Omental fat pad (tissue), 4 donors: ENCODE results near the gene CPEB2. TPM values are rescaled to one million over a fixed set of nuclear protein-coding genes. Genes with fewer than 3 reads are reported as not detected.

Experiments
- ATAC-seq: fragments of 150-250 bp; one replicate; pipeline ENCODE4 v1.9.1; 2016; ENCODE audit warnings: mild to moderate bottlenecking, moderate library complexity; ENCODE audit not compliant: low FRiP score
- DNase-seq: peaks from one replicate; pipeline ENCODE4 v3.0.0-alpha.2; 2019; ENCODE audit warnings: low spot score
- total RNA-seq, 4 donors: library from RNA; depleted of rRNA; stranded (reverse); fragments of >200 nt; gene quantifications; one replicate each; pipeline ENCODE4 v1.1.0, GENCODE V29; 2016
- TF ChIP-seq, protein P1 (sequence below), 3 donors: fragments of 450-650 bp; IDR thresholded peaks; one replicate each; pipeline ENCODE4 v1.5.1; 2016 to 2017; ENCODE audit warnings: antibody characterized with exemption in 3 of 3, mild to moderate bottlenecking in 3 of 3, moderate library complexity in 2 of 3

CPEB2 gene
- total RNA-seq: 10 to 100 TPM; 12.9 to 24.9 (median 17.4) TPM

DNA sequence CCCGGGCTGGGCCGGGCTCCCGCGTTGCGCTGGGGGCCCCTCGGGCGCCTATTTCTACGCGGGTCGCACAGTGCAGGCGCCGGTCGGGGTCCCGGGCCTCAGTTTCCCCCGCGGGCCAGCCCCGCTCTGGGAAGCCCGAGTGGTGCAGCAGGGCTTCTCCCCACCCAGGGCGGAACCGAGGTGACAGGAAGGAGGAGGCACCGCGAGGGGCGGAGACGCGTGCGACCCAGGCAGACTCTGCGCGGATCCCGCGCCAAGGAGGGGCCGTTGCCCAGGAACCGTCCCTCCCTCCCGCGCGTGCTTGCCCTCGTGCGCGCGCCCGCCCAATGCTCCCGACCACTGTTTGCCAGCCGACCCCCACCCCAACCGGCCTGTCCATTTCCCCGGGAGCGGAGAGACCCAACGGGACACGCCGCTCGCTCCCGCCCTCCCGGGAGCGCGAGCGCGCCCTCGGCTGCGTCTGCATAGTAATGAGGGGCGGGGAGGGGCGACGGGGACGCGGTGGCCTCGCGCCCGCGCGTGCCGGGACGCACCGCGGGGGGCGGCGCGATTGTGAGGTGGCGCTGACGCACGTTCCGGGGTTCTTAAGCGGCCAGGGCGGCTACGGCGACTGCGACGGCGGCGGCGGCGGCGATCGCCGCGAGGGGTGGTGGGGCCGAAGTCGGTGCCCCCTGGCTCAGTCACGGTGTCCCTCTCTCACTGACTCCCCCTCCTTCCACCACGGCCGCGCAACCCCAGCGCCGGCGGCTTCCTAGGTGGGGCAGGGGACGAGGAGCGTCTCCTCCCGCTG is at the start of gene CPEB2:
Gene CPEB2, plus strand, starts transcription at position 613 of the 790 bp plus-strand sequence. CDS start 193 bp downstream, outside the sequence.
- TF ChIP-seq, protein P1, sequence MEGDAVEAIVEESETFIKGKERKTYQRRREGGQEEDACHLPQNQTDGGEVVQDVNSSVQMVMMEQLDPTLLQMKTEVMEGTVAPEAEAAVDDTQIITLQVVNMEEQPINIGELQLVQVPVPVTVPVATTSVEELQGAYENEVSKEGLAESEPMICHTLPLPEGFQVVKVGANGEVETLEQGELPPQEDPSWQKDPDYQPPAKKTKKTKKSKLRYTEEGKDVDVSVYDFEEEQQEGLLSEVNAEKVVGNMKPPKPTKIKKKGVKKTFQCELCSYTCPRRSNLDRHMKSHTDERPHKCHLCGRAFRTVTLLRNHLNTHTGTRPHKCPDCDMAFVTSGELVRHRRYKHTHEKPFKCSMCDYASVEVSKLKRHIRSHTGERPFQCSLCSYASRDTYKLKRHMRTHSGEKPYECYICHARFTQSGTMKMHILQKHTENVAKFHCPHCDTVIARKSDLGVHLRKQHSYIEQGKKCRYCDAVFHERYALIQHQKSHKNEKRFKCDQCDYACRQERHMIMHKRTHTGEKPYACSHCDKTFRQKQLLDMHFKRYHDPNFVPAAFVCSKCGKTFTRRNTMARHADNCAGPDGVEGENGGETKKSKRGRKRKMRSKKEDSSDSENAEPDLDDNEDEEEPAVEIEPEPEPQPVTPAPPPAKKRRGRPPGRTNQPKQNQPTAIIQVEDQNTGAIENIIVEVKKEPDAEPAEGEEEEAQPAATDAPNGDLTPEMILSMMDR (IDR thresholded peaks at IDR 0.05): no peak
- DNase-seq (peak; percentile 58), ATAC-seq (peak; percentile 68)

DNA sequence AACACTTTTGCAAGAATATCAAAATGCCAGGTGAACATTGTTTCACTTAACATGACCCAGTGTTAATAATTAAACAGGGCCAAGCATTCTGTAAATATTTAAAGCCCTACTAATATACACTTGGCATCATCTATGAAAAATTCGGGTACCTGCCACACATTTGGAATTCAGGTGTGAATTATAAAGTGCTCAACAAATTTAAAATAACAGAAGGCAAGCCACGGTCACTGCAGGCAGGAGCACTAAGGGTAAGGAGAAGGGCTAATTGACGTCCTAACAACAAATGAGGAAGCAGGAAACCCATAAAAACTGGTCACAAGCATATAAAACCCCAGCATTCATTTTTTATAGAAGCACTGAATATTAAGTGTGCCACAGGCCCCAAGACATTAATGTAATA is 43.8 kb upstream of the CPEB2 start:
- ATAC-seq: no peak
- TF ChIP-seq, protein P1 (IDR thresholded peaks at IDR 0.05): no peak
- no peak for DNase-seq

- no peak for ATAC-seq
- DNase-seq: no peak
- TF ChIP-seq, protein P1 (IDR thresholded peaks at IDR 0.05): no peak
Observed at GRCh38 chr4:14961292-14961691, 41.0 kb upstream of the CPEB2 start.

GRCh38 chr4:14965071-14965470 is 37.2 kb upstream of the CPEB2 start:
- no peak for DNase-seq
- no peak for ATAC-seq
- TF ChIP-seq, protein P1 (IDR thresholded peaks at IDR 0.05): no peak

DNA sequence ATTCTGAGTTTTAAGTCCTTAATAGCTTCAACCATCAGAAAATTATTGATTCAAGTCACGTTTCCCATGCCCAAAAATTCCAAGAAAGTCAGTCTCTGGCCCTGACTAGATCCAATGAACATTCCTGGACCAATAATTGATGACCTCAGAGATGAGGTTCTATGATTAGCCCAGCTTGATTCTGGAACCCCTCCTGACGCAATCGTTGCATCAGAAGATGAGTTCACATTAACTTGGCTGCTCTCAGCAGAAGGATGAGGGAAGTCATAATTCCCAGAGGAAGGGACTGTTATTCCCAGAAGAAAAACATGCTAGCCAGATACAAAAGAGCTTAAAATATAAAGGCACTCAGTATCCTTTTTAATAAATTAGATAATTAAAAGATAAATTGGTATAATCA is 34.3 kb upstream of the CPEB2 start:
- no peak for DNase-seq
- TF ChIP-seq, protein P1 (IDR thresholded peaks at IDR 0.05): no peak
- no peak for ATAC-seq

GRCh38 chr4:14977830-14978229 is 24.5 kb upstream of the CPEB2 start:
- no peak for DNase-seq
- TF ChIP-seq, protein P1 (IDR thresholded peaks at IDR 0.05): no peak

DNA sequence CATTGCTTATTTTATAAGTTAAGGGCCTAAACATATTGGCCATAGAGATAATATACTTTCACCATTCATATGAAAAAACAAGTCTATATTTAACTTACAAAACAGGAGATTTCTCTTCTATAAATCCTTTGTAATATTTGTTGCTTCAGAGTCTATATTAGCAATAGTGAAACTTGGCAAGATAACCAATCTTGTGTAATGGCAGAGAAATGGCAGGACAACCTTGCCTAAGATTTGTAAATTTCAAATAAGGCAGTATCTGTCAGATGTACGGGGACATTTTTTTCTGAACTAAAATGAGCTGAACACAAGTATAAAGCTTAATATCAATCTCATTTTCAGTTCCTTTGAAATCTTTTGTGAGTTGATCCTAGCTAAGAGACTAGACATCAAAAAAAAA is 17.8 kb upstream of the CPEB2 start:
- TF ChIP-seq, protein P1 (IDR thresholded peaks at IDR 0.05): no peak
- no peak for DNase-seq
- no peak for ATAC-seq

More at GRCh38 chr4:14977830-14978229, 24.5 kb upstream of the CPEB2 start:
- no peak for ATAC-seq
